ENCODE data around the gene FRRS1. TPM values are rescaled to one million over a fixed set of nuclear protein-coding genes. Genes with fewer than 3 reads are reported as not detected.

Gene FRRS1
- total RNA-seq, 1 experiment from 2014 or later: 18.6 TPM

- DNase-seq (ENCODE audit: low spot score): no peak
Measured at GRCh38 chr1:99675994-99676393, 90.4 kb downstream of the FRRS1 start.

DNA sequence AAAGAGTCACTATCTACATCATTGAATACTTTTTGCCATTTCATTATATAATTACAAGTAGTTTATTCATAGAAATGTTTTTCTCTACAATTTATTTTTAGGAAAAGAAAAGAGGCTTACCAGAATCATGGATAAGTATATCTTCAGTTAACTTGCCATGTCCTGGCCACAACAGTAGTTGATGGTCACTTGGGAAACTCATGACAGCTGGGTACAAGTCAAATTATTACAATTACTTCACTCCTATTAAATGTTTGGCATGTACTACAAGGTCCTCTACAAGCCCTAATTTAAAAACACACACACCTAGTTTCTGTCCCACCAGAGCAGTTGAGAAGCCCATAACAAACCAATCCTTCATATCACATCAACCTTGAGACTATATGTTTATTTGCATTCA, 91.1 kb downstream of the FRRS1 start:
- DNase-seq (ENCODE audit: low spot score): no peak

DNA sequence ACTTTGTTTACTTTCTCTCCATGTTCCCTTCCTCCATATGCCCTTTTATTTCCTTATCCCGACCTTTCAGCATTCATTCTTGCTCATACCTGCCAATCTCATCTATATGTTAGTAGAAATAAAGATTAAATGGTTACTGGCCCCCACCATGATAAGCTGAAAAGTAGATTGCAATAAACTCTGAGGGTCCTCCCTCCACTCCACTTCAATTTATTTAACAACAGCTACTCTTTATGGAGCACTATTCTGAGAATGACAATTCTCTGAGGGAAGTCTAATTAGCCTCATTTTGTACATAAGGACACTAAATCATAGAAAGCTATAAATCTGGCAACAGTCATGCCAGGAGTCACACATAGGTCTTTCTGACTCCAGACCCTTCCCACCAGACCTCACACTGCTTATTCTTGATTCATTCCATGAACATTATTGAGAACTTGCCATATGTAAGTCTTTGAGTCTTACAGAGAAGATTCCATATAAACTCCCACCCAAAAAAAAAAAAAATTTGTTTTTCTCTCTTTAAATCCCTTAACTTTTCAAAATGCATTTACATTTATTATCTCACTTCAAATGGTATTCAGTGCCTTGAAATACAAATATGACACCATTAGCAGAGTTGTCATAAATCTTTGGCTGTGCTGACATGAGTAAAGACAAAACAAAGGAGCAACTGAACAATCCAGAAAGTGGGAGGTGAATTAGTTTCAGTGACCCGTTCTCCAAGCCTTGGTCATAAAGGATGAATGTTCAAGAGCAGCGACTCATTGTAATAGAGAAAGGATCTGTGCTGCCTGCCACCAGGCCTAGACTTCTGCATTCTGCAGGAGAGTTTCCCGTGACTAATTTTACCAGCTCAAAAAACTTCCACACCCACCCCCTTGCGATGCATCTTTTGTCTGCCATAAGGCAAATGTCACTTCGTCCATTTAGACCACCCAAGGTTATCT, 92.0 kb downstream of the FRRS1 start:
- no peak for DNase-seq (ENCODE audit: low spot score)

GRCh38 chr1:99673315-99673714, 93.1 kb downstream of the FRRS1 start:
- DNase-seq (ENCODE audit: low spot score): no peak

GRCh38 chr1:99672530-99673213, 93.8 kb downstream of the FRRS1 start:
- no peak for DNase-seq (ENCODE audit: low spot score)

DNA sequence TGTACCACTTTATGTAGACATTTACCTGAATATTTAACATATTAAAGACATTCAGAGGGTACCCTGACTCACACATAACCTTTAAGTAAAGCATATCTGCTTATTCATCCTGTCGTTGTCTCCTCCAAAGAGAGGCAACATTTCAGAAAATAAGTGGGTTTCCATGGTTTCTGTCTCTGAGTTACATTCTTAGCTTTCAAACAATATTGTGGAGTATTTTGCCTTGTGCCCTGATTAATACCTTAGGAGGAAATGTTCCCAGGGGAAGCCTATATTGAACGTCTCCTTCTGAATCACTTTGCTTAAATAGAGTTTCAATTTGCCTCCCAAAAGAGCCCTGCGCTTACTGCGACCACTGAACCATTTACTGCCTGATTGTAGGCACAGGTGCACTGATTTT, 94.4 kb downstream of the FRRS1 start:
- DNase-seq (ENCODE audit: low spot score): no peak

DNA sequence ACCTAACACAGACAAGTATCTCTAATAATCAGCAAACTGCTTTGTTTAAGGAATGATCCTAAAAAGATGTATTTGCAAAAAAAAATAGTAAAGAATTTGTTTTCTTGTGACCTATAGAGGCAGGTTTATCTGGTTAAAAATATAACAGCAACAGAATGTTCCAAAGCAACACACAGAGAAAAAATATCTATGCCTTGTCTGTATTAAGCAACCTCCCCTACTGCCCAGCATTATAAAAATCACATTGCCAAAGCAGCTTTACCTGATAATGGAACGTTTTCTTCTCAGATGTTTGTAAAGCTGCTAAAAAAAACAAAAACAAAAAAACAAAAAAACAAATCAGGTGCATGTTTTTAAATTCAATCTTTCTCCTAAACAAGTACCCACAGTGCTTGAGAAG, 95.9 kb downstream of the FRRS1 start:
- DNase-seq (ENCODE audit: low spot score): no peak

GRCh38 chr1:99669821-99670220, 96.6 kb downstream of the FRRS1 start:
- DNase-seq (ENCODE audit: low spot score): no peak

- no peak for DNase-seq (ENCODE audit: low spot score)
Measured at GRCh38 chr1:99669376-99669775, 97.1 kb downstream of the FRRS1 start.

DNA sequence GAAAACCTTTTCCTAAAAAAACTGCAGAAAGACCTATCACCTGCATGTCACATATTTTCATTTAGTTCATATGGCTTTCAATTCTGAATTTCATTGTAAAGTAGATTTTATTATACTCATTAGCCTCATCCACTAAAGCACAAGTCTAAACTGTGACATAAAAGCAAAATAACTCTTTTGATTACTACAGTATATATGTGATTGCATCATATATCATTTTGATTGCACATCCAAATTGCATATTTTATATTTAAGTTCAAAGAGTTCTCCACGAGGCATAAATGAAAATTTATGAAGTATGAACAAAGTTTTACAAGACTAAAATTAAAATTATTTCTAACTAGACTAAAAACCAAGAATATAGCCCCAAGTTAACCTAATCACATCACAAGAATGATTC, 101.2 kb downstream of the FRRS1 start:
- DNase-seq (ENCODE audit: low spot score): no peak

DNA sequence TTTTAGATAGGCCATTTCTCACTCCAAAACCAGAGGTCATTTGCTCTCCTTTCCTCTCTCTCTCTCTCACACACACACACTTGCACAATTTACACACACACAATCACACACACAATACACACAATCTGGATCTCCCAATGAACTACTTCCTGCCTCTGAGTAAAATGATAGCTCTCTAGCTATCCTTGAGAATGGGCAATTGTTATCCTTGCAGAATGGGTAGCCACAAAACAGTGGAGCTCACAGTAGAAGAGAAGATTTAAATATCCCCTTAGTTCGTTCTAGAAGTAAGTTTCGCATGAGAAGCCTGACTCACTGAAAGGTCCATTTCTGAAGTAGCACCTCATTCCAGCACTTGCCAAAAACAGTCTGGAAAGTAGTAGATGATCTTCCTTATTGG, 102.9 kb downstream of the FRRS1 start:
- no peak for DNase-seq (ENCODE audit: low spot score)

GRCh38 chr1:99662539-99663080, 103.8 kb downstream of the FRRS1 start:
- DNase-seq (ENCODE audit: low spot score): no peak

DNA sequence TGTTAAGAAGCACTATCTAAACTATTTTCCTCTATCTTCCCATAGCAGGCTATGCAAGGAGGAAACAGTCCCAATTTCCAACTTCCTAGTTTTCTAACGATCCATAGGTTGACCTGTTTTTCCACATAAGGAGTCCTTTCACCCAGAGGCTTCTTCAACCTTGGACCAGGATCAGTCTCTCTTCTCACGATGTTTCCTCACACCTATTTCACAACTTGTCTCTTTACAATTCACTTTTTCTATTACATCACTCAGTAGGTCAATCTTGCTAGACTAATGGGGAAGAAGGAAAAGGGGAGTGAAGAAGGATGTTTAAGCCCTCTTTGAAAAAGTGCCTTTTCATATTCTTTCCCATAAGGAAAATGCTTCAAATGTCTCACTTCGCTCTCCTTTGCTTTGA, 104.7 kb downstream of the FRRS1 start:
- no peak for DNase-seq (ENCODE audit: low spot score)

GRCh38 chr1:99660496-99660895, 105.9 kb downstream of the FRRS1 start:
- no peak for DNase-seq (ENCODE audit: low spot score)

GRCh38 chr1:99659755-99660210, 106.7 kb downstream of the FRRS1 start:
- DNase-seq (ENCODE audit: low spot score): no peak

Other genes with a start within 250 kb of the FRRS1 start
- gene PALMD, start 120.5 kb downstream of the FRRS1 start, total RNA-seq (2014; rRNA removed; shearing (Covaris generic)): 0.21 TPM in 1 of 2 replicates, not detected in the other
- gene AGL, start 83.7 kb upstream of the FRRS1 start, total RNA-seq (2014; rRNA removed; shearing (Covaris generic)): 6.6 and 10.6 TPM in 2 replicates
- gene SLC35A3, start 203.4 kb upstream of the FRRS1 start, total RNA-seq (2014; rRNA removed; shearing (Covaris generic)): 15.1 and 28.5 TPM in 2 replicates